DMS153 (cell line): ENCODE data around the gene RPS29.
"Not testable (repeated sequence)": the region's sequence is repeated elsewhere in the genome, so short reads cannot be mapped to it uniquely, and the experiment has no call there.

Experiments
- DNase-seq: peaks from one replicate; lab custom pipeline; 2025; lab: John Stamatoyannopoulos, UW

Gene RPS29

DNA sequence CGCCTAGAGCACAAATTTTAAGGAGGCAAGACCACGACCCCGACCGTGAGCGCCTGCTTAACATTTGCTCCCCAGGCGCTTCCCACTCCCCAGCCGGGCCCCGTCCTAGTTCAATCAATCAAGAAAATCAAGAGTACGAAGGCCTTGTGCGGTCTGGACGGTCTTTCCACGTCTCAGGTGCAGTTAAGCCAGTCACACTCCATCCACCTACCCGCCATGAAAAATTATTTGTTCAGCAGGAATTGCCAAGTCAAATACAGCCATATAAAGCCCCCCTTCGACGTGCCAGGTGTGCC, 12.0 kb upstream of the RPS29 start:
- no peak for DNase-seq

- no peak for DNase-seq
Observed at GRCh38 chr14:49594347-49595091, 8.3 kb upstream of the RPS29 start.

- no peak for DNase-seq
Observed at GRCh38 chr14:49593016-49593415, 6.8 kb upstream of the RPS29 start.

DNA sequence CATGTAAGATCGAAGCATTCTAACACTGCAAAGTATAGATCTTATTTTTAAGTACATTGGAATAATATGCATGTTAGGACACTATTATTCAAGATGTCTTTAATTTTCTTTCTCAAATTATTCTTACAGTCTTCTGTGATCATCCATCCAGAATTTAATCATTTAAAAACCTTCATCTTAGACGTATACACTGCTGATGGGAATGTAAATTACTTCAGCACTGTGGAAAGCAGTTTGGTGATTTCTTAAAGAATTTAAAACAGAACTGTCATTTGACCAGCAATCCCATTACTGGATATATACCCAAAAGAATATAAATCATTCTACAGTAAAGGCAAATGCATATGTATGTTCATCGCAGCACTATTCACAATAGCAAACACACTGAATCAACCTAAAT, 3.2 kb upstream of the RPS29 start:
- no peak for DNase-seq

- DNase-seq = no peak
Observed at GRCh38 chr14:49586673-49587460, 687 bp upstream of the RPS29 start.

GRCh38 chr14:49584981-49585640, 1.1 kb downstream of the RPS29 start:
- DNase-seq = not testable (repeated sequence)

DNA sequence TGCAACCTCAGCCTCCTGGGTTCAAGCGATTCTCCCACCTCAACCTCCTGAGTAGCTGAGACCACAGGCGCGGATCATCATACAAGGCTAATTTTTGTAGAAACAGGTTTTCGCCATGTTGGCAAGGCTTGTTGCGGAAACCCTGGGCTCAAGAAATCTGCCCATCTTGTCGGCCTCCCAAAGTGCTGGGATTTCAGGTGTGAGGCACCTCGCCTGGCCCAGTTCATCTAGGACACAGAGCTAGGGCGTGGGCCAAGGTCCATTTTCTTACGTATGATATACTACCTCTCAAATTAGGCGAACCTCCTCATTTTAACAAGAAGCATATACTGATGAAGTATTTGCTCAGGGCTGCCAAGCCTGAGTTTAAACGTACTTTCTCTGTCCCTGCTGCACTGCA, 2.1 kb downstream of the RPS29 start:
- DNase-seq = no peak

DNA sequence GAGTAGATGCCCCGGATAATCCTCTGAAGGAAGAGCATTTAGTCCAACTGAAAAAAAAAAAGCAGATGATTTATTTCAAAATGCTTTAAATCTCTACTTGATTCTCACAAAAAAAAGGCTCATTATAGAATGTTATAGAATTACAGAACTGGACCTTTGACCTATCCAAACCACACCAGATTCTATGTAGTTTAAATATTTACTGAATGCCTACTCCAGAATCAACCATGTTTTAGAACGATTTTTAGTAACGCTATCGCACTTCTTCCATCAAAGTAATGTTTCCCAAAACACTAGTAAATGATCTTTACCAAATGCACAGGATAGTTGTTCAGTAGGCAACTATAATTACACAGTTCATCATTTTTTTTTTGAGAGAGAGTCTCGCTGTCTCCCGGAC, 2.6 kb downstream of the RPS29 start:
- no peak for DNase-seq

GRCh38 chr14:49582113-49582977, 3.8 kb downstream of the RPS29 start:
- DNase-seq = no peak

- no peak for DNase-seq
Observed at GRCh38 chr14:49581209-49582112, 4.7 kb downstream of the RPS29 start.

GRCh38 chr14:49579841-49580240, 6.3 kb downstream of the RPS29 start:
- no peak for DNase-seq

DNA sequence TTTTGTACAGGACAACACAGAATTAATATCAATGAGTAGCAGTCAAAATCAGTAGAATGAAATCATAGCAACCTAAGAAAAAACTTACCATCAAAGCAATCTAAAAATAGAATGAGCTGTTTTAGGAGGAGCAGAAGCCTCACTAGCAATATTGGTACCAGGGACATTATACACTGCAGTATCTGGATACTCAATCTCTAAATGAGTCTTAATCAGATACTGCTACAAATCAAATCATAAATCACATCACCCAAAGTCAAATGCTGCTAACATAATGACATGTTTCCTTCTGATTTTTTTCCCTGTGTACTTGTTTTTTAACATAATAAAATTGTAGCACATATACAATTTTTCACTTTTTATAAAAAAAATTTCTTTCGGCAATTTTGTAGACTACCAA, 8.0 kb downstream of the RPS29 start:
- no peak for DNase-seq

DNA sequence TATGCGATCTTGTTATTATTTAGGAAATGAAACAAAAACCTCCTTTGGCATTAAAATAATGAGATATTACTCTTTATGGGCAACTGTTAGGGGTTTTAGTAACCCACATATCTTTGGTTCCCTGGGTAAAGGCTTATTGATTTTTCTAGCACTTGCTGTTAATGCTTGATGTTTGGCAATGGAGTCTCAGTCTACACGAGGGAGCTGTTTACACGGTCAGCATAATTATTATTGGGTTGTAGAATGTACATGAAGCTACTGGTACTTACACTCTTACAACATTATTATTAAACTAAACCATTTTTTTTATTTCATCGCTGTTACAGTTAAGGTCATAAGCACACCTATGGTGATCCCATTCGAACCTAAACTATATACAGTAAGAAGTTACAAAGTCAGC, 12.1 kb downstream of the RPS29 start:
- DNase-seq = no peak

GRCh38 chr14:49569281-49569680, 16.9 kb downstream of the RPS29 start:
- no peak for DNase-seq

DNA sequence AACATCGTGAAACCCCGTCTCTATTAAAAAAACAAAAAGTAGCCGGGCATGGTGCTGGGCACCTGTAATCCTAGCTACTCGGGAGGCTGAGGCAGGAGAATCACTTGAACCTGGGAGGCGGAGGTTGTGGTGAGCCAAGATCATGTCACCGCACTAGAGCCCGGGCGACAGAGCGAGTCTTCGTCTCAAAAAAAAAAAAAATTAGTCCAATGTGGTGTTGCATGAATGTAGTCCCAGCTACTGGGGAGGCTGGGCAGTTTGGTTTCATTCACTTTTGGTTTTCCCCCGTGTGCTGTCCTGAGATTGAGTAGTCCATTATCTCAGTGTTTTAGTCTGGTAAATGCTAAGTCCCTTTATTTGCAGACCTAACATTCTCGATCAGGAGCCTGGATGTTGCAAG, 19.5 kb downstream of the RPS29 start:
- no peak for DNase-seq

GRCh38 chr14:49559979-49560768, 26.0 kb downstream of the RPS29 start:
- DNase-seq = no peak

GRCh38 chr14:49553892-49554291, 32.3 kb downstream of the RPS29 start:
- peak; percentile 71 for DNase-seq

- no peak for DNase-seq
Observed at GRCh38 chr14:49553106-49553505, 33.1 kb downstream of the RPS29 start.

DNA sequence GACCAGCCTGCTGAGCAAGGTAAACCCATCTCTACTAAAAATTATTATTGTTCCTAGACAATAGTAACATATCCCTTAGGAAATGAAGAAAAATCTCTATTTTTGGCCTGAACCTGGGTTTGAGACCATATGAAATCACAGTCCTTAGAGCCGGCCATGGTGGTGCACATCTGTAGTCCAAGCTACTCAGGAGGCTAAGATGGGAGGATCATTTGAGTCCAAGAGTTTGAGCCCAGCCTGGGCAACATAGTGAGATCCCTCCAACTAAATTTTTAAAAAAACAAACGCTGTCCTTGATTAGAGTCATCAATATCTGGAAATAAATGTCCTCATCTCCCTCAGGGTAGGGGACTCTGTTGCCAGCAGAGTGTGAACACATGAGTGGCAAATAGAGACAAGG, 34.6 kb downstream of the RPS29 start:
- no peak for DNase-seq
